HG02885 (cell line): ENCODE data around the gene PCED1B.

Experiments
- ATAC-seq: cut with Tn5 transposase; IDR thresholded peaks from one replicate; pipeline ENCODE4 v1.9.1; 2021; ENCODE audit warnings: mild to moderate bottlenecking; ENCODE audit not compliant: unreplicated experiment, poor library complexity

The PCED1B gene

GRCh38 chr12:47066278-47067025, 13.0 kb upstream of the PCED1B start:
- ATAC-seq: peak; percentile 63

GRCh38 chr12:47067176-47067575, 12.2 kb upstream of the PCED1B start:
- peak; percentile 62 for ATAC-seq

GRCh38 chr12:47067771-47068431, 11.5 kb upstream of the PCED1B start:
- ATAC-seq: no peak

- no peak for ATAC-seq
Observed at GRCh38 chr12:47068539-47068938, 10.9 kb upstream of the PCED1B start.

- no peak for ATAC-seq
Observed at GRCh38 chr12:47070310-47070709, 9.1 kb upstream of the PCED1B start.

GRCh38 chr12:47071241-47071852, 8.1 kb upstream of the PCED1B start:
- ATAC-seq: no peak

GRCh38 chr12:47073951-47074350, 5.5 kb upstream of the PCED1B start:
- ATAC-seq: no peak

GRCh38 chr12:47074757-47075156, 4.7 kb upstream of the PCED1B start:
- ATAC-seq: no peak

GRCh38 chr12:47075192-47076084, 4.0 kb upstream of the PCED1B start:
- no peak for ATAC-seq

- no peak for ATAC-seq
Observed at GRCh38 chr12:47077206-47078085, 2.0 kb upstream of the PCED1B start.

GRCh38 chr12:47078086-47078395, 1.4 kb upstream of the PCED1B start:
- no peak for ATAC-seq

- no peak for ATAC-seq
Observed at GRCh38 chr12:47078733-47079467, 521 bp upstream of the PCED1B start.

GRCh38 chr12:47079981-47080724, 732 bp downstream of the PCED1B start:
- ATAC-seq: peak; percentile 28

GRCh38 chr12:47080725-47081502, 1.5 kb downstream of the PCED1B start:
- peak; percentile 37 for ATAC-seq

GRCh38 chr12:47082283-47082682, 2.9 kb downstream of the PCED1B start:
- no peak for ATAC-seq

- ATAC-seq: no peak
Observed at GRCh38 chr12:47082796-47083621, 3.6 kb downstream of the PCED1B start.

- ATAC-seq: no peak
Observed at GRCh38 chr12:47084172-47084571, 4.8 kb downstream of the PCED1B start.
